Measurements from ENCODE around the gene CFDP1. TPM values are rescaled to one million over a fixed set of nuclear protein-coding genes. Genes with fewer than 3 reads are reported as not detected.
"Not testable (repeated sequence)": the region's sequence is repeated elsewhere in the genome, so short reads cannot be mapped to it uniquely, and the experiment has no call there.

Gene CFDP1
- total RNA-seq, 2 experiments from 2014 or later, result 37.6 to 41.3 TPM

DNA sequence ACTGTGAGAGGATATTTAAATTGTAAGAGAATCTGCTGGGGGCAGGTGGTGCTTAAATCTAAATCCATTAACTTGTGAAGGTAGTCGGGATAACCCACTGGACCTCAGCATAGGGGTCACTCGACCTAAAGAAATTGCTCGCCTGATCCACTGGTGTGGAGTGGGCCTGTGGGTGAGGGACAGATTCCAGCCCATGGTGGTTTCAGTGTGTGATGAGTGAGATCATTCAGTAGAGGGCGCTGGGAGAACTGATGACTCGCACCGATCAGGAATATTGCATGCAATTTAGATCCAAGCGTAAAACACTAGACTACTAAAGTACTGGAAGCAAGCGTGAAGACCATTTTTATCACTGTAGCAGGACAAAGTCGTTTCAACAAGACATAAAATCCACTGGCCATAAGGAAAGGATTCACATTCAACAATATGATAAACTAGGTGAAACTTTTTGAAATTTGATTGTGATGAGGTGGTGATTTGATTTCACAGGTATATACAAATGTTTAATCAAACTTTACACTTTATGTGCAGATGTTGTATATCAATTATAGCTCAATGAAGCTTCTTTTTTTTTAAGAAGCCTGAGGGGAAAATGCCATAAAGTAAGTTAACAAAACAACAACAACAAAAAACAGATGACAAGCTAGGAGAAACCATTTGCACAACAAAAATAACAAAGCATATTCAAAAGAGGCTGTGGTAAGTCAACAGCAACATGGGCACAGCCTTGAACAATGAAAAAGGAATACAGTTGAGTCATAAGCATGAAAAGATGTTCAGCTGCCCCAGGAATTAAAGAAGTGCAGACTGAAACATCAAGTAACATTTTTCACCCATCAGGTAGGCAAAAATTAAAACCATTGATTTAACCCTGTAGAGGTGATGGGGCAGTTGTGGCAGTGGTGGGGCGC lies 38.7 kb upstream of the CFDP1 start:
- intact Hi-C loops (cut with micrococcal nuclease), result loop anchor here (1.0 kb wide), 1 partner anchor 292 kb away; no protein-coding TSS in a partner anchor
- no peak overlapping the region for H3K27ac Mint-ChIP-seq

DNA sequence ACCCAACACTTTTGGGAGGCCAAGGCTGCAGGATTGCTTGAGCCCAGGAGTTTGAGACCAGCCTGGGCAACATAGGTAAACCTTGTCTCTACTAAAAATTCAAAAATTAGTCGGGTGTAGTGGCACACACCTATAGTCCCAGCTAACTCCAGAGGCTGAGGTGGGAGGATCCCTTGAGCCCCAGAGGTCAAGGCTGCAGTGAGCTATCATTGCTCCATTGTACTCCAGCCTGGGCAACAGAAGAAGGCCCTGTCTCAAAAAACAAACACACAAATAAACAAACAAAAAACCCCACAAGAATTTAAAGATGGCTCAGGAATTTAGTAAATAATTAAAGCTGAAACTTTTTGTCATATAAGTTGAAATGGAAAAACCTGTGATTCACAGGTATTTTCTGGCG lies 33.5 kb upstream of the CFDP1 start:
- H3K4me3 Mint-ChIP-seq, result no peak overlapping the region
- ChIA-PET CTCF (interaction anchor here (1.4 to 3.0 kb wide), 3 partner anchors 50 to 297 kb away, joined by 4 to 21 read pairs (median 5); partner anchors contain the start of gene TMEM231), POLR2A (no interaction called here)
- H3K27me3 Mint-ChIP-seq, result no peaks in the 10 kb centered on the region
- no peak for DNase-seq
- peaks cover 24% of the 10 kb centered on the region for H3K4me1 Mint-ChIP-seq (ENCODE audit: low read depth)
- no peaks in the 10 kb centered on the region for H3K9me3 Mint-ChIP-seq
- intact Hi-C loops (cut with micrococcal nuclease), result loop anchor here (10.0 kb wide), 1 partner anchor 232 kb away; no protein-coding TSS in a partner anchor
- no peak overlapping the region for H3K27ac Mint-ChIP-seq
- H3K36me3 Mint-ChIP-seq, result no peaks in the 10 kb centered on the region

More for the DNA sequence above, 38.7 kb upstream of the CFDP1 start:
- DNase-seq, result peak; percentile 54
- Mint-ChIP-seq H3K4me3 (no peak overlapping the region), H3K27me3 (no peaks in the 10 kb centered on the region), H3K9me3 (no peaks in the 10 kb centered on the region), H3K36me3 (no peaks in the 10 kb centered on the region), H3K4me1 (ENCODE audit: low read depth) (no peaks in the 10 kb centered on the region)
- CTCF ChIA-PET, result interaction anchor here (0.6 to 4.4 kb wide), 14 partner anchors 6 to 308 kb away, joined by 3 to 36 read pairs (median 4); no protein-coding TSS in a partner anchor
- POLR2A ChIA-PET, result interaction anchor here (1.5 kb wide), 1 partner anchor 10 kb away, joined by 3 read pairs; no protein-coding TSS in a partner anchor

DNA sequence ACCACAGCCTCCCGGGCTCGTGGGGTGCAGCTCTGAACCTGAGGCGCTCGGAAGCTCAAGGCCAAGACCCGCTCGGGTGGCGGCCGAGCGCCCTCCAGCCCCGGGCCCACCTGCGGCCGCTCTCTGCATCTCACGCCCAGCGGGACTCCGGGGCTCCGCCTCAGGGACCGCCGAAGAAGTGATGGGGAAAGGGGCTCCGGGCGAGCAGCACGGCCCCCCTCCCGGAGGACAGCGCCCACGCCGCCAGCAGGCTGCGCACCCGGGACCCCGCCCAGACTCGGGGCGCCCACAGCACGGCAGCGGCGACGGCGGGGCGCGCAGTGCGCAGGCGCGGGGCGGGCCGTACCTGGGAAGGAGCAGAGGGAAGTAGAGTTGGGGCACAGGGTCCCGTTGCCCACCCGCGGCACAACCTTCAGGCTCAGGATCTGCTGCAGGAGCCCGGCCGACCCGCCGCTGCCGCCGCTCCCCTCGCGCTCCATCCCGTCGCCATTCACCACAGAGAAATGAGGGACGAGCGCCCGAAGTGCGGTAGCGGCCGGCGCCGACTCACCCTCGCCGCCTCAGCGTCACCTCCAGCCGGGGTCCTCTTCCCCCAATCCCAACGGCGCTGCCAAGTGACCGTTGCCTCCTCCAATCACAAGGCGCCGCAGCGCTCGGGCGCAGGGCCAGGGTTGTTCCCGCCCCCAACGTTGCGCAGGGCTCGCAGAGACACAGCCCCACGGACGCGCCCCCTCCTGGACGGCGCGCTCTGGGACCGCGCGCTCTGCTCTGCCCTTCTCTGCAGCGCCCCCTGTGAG lies 31.0 kb upstream of the CFDP1 start, which contains the start of gene TMEM170A:
TSS of gene TMEM170A (minus strand) at position 568 of the 797 bp plus-strand sequence. CDS start at position 479, 89 bp downstream.
- Mint-ChIP-seq H3K27me3 (no peaks in the 10 kb centered on the region), H3K9me3 (no peaks in the 10 kb centered on the region), H3K4me3 (peak within 1 kb of the TSS; percentile 85), H3K27ac (peak within 1 kb of the TSS; percentile 87), H3K4me1 (ENCODE audit: low read depth) (peaks cover 43% of the 10 kb centered on the region), H3K36me3 (peaks cover 3% of the 10 kb centered on the region)
- DNase-seq, result peak; percentile 99
- POLR2A ChIA-PET, result interaction anchor here (0.6 to 1.3 kb wide), 9 partner anchors 31 to 264 kb away, joined by 3 to 9 read pairs (median 4); partner anchors contain the start of genes ADAT1, CFDP1, KARS1 and TERF2IP
- intact Hi-C loops (cut with micrococcal nuclease), result loop anchor here (1.0 to 10.0 kb wide), 11 partner anchors 31 to 316 kb away; partner anchors contain the start of genes ADAT1, CFDP1, GABARAPL2 and KARS1
- CTCF ChIA-PET, result interaction anchor here (0.6 to 3.0 kb wide), 34 partner anchors 10 to 1707 kb away, joined by 3 to 21 read pairs (median 4); partner anchors contain the start of genes ADAT1, CFDP1, GABARAPL2 and KARS1

DNA sequence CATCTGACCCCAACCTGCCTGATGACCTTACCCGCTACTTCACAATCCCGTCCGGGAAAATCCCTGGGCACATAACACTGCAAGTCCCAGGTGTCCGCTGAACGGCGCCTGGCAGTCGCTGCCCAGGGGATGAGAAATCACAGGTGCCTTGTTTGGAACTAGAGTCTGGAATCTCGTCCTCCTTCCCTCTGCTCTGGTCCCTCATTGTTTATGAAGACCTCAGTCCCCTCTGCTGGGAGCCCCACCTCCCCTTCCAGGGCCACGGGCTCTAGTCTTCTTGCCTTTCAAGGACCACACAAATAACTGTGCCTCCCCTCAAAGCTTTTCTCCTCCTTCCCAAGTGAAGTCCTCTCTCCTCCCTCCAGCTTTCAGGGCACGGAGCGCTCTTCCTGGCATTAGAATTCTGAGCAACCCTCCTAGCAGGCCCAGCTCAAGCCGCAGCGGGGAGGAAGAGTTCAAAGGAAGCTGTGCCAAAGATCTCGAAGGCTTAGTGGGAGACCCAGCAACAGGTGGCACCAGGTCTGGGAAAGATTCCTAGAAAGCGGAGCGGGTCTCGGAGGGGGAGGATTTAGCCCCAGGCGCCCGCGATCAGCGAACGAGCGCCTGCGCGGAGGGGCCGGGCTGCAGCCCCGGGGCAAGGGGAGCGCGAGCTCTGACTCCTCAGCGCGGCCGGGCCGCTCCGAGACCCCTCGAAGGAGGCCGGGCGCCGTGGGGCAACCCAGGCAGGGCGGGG lies 30.3 kb upstream of the CFDP1 start:
- ChIA-PET POLR2A (interaction anchor here (0.6 to 1.3 kb wide), 6 partner anchors 30 to 263 kb away, joined by 3 to 9 read pairs (median 5); partner anchors contain the start of genes ADAT1, CFDP1, KARS1 and TERF2IP), CTCF (interaction anchor here (0.8 to 2.0 kb wide), 7 partner anchors 30 to 264 kb away, joined by 3 to 8 read pairs (median 5); partner anchors contain the start of genes ADAT1 and CFDP1)
- peak; percentile 47 for DNase-seq
- Mint-ChIP-seq H3K4me1 (ENCODE audit: low read depth) (peaks cover 43% of the 10 kb centered on the region), H3K27ac (peak overlapping the region; percentile 80), H3K4me3 (peak overlapping the region; percentile 85)
- intact Hi-C loops (cut with micrococcal nuclease), result loop anchor here (1.0 to 10.0 kb wide), 12 partner anchors 30 to 1727 kb away; partner anchors contain the start of genes ADAT1, CFDP1, GABARAPL2 and KARS1
- H3K27me3 Mint-ChIP-seq, H3K9me3 Mint-ChIP-seq, H3K36me3 Mint-ChIP-seq: not testable (repeated sequence)

DNA sequence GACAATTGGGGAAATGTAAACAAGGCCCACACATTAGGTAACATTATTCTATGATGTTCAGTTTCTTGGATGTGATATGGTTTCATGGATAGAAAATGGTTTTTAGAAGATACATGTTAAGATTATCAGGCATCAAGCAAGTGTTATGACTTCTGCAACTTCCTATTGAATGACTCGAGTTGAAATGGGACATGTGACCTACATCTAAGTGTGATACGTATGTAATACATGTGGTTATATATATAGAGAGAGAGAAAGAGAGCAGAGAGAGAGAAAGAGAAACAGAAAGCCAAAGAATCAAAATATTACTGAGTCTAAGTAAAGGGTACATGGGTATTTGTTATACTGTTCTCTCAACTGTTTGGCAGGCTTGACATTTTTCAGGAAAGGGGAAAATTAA lies 29.5 kb upstream of the CFDP1 start:
- H3K36me3 Mint-ChIP-seq, result peaks cover 3% of the 10 kb centered on the region
- H3K27me3 Mint-ChIP-seq, result no peaks in the 10 kb centered on the region
- H3K9me3 Mint-ChIP-seq, result no peaks in the 10 kb centered on the region
- H3K27ac Mint-ChIP-seq, result peak overlapping the region; percentile 80
- ChIA-PET POLR2A (no interaction called here), CTCF (interaction anchor here (1.5 kb wide), 1 partner anchor 29 kb away, joined by 4 read pairs; the partner anchor contains the start of gene CFDP1)
- peak overlapping the region; percentile 85 for H3K4me3 Mint-ChIP-seq
- intact Hi-C loops (cut with micrococcal nuclease), result loop anchor here (1.0 to 10.0 kb wide), 3 partner anchors 46 to 1727 kb away; no protein-coding TSS in a partner anchor
- H3K4me1 Mint-ChIP-seq (ENCODE audit: low read depth), result peaks cover 48% of the 10 kb centered on the region
- no peak for DNase-seq

DNA sequence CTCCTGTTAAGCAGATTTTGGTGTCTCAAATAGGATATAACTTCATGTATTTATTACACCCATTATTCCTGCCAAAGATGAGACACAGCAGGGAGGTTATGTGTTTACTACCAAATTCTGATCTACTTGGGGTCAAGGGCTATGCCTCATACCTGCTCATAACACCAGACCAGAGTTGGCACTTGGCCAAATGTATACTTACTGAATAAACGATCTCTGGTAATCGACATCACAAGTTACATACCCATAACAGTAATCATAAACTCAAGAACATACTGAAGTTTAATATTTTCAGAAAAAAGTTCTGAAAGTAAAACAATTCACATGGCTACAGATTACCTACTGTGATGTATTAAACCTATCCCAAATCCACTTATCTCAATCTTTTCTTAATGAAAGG lies 28.3 kb upstream of the CFDP1 start:
- CTCF ChIA-PET, result no interaction called here
- no peak for DNase-seq
- no peak overlapping the region for H3K4me3 Mint-ChIP-seq
- POLR2A ChIA-PET, result no interaction called here
- no peaks in the 10 kb centered on the region for H3K9me3 Mint-ChIP-seq
- H3K4me1 Mint-ChIP-seq (ENCODE audit: low read depth), result peaks cover 51% of the 10 kb centered on the region
- peaks cover 3% of the 10 kb centered on the region for H3K36me3 Mint-ChIP-seq
- no peak overlapping the region for H3K27ac Mint-ChIP-seq
- intact Hi-C loops (cut with micrococcal nuclease), result loop anchor here (5.0 to 10.0 kb wide), 2 partner anchors 44 to 227 kb away; no protein-coding TSS in a partner anchor
- H3K27me3 Mint-ChIP-seq, result no peaks in the 10 kb centered on the region

DNA sequence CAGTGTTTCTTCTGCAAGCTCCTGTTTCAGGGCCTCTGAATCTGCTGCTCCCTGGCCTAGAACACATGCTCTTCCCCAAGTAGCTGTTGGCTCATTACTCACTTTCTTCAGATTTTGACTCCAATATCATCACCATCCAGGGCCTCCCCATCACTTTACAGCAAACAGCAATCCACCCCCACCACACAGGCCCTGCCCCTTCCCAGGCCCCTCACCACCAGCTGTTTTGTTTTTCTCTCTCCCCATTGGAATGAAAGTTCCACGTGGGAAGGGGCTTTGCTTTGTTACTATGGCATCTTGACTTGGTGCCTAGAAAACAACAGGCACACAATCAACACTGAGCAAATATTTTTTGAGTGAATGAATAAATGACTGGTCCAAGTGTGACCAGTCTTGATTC lies 27.1 kb upstream of the CFDP1 start:
- Mint-ChIP-seq H3K4me3 (no peak overlapping the region), H3K27me3 (no peaks in the 10 kb centered on the region), H3K4me1 (ENCODE audit: low read depth) (peaks cover 55% of the 10 kb centered on the region), H3K27ac (peak overlapping the region; percentile 31), H3K36me3 (peaks cover 3% of the 10 kb centered on the region), H3K9me3 (no peaks in the 10 kb centered on the region)
- CTCF ChIA-PET, result no interaction called here
- intact Hi-C loops (cut with micrococcal nuclease), result loop anchor here (5.0 to 10.0 kb wide), 2 partner anchors 43 to 226 kb away; no protein-coding TSS in a partner anchor
- POLR2A ChIA-PET, result no interaction called here
- no peak for DNase-seq

DNA sequence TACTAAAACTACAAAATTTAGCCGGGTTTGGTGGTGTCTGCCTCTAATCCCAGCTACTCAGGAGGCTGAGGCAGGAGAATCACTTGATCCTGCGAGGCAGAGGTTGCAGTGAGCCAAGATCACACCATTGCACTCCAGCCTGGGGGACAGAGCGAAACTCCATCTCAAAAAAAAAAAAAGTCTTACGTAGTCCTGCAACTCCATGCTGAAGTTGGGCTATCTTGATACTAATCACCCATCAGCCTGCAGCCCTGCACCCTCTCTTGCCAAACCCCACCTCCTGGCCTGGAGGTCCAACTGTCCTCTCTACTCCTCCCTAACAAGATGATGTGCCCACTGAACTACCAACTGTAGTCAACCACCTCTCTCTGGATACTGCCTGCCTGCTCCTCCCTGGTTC lies 26.4 kb upstream of the CFDP1 start:
- Mint-ChIP-seq H3K9me3 (no peaks in the 10 kb centered on the region), H3K27ac (no peak overlapping the region), H3K27me3 (no peaks in the 10 kb centered on the region), H3K36me3 (peaks cover 3% of the 10 kb centered on the region), H3K4me1 (ENCODE audit: low read depth) (peaks cover 51% of the 10 kb centered on the region), H3K4me3 (no peak overlapping the region)
- no peak for DNase-seq
- ChIA-PET CTCF (no interaction called here), POLR2A (no interaction called here)
- intact Hi-C loops (cut with micrococcal nuclease), result loop anchor here (5.0 to 10.0 kb wide), 2 partner anchors 42 to 225 kb away; no protein-coding TSS in a partner anchor

DNA sequence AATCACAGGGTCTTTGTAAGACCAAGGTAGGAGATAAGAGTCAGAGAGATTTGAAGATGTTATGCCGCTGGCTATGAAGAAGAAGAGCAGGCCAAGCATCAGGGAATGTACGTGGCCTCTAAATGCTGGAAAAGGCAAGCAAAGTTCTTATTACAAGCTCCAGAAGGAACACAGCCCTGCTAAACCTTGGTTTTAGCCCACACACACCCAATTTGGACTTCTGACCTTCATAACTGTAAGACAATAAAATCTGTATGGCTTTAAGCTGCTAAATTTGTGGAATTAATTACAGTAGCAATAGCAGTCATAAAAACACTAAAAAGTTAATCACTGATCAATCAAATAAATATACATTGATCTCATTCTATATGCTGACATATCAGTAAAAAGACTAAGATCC lies 25.1 kb upstream of the CFDP1 start:
- H3K4me1 Mint-ChIP-seq (ENCODE audit: low read depth), result peaks cover 54% of the 10 kb centered on the region
- no peaks in the 10 kb centered on the region for H3K9me3 Mint-ChIP-seq
- CTCF ChIA-PET, result interaction anchor here (1.1 kb wide), 2 partner anchors 13 to 58 kb away, joined by 3 read pairs; no protein-coding TSS in a partner anchor

DNA sequence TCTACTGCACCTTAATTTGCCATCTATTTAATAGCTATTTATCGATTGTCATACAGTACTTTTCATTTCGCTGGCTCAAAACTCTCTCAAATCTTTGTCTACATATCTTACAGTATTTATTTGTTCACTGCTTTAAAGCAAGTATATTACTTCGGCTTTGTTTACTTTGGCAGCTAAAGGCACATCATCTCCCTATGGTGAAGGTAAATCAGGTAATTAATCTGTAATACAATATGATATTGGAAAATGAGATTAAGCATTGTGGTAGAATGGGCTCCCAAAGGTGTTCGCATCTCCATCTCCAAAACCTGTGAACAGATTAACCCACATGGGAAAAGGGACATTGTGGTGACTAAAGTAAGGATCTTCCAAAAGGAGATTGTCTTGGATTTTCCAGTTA lies 24.7 kb upstream of the CFDP1 start:
- ChIA-PET CTCF (interaction anchor here (1.1 to 1.6 kb wide), 3 partner anchors 13 to 224 kb away, joined by 3 read pairs; no protein-coding TSS in a partner anchor), POLR2A (no interaction called here)
- H3K4me3 Mint-ChIP-seq, result no peak overlapping the region
- no peaks in the 10 kb centered on the region for H3K27me3 Mint-ChIP-seq
- peaks cover 3% of the 10 kb centered on the region for H3K36me3 Mint-ChIP-seq
- H3K9me3 Mint-ChIP-seq, result no peaks in the 10 kb centered on the region
- H3K27ac Mint-ChIP-seq, result no peak overlapping the region
- H3K4me1 Mint-ChIP-seq (ENCODE audit: low read depth), result peaks cover 51% of the 10 kb centered on the region
- DNase-seq, result no peak
- intact Hi-C loops (cut with micrococcal nuclease), result no loop called here

More for the DNA sequence above, 25.1 kb upstream of the CFDP1 start:
- Mint-ChIP-seq H3K36me3 (peaks cover 3% of the 10 kb centered on the region), H3K27ac (no peak overlapping the region), H3K27me3 (no peaks in the 10 kb centered on the region), H3K4me3 (no peak overlapping the region)
- DNase-seq, result no peak
- intact Hi-C loops (cut with micrococcal nuclease), result no loop called here
- POLR2A ChIA-PET, result interaction anchor here (0.7 kb wide), 1 partner anchor 24 kb away, joined by 3 read pairs; no protein-coding TSS in a partner anchor
